GM15510 (cell line): ENCODE data around the gene MYO1D.

ENCODE experiments used
- POLR2A ChIP-seq: IDR thresholded peaks from 3 replicates; pipeline ENCODE4 v1.6.1; 2011; ENCODE audit warnings: borderline replicate concordance; ENCODE audit not compliant: insufficient read length; ENCODE audit errors: extremely low read depth

Gene MYO1D

DNA sequence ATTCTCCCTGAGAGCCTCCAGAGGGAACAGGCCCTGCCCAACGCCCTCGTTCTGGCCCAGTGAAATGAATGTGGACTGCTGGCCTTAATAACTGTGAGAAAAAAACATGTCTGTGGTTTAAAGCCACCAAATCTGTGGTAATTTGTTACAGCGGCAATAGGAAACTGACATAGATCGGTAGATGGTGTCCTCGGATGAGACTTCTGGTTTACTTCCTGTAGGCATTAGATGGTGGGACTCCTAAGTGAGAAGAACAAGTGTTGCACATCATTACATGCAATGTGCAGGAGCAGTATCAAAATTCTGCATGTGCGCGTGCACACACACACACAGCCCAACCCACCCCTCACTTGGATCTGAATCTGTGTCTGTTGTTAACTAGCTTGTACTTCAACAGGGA is 348.1 kb downstream of the MYO1D start:
- TF ChIP-seq POLR2A: no peak

DNA sequence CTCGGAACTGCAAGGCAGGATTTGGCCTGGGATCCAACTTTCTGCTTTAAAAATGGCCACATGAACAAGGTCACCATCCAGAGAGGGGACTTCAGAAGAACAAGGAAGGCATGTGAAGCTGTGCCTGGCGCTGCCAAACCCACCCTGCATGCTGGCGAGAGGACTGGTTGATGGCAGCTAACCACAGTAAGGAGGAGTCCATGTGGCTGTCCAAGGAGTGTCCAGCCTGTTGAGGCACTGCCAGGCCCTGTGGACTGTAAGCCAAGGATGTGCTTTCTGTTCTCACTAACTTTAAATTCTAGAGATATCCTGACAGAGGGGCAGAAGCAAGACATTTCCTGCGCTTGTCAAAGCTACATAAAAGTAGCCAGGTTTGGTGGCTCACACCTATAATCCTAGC is 349.8 kb downstream of the MYO1D start:
- TF ChIP-seq POLR2A: no peak

DNA sequence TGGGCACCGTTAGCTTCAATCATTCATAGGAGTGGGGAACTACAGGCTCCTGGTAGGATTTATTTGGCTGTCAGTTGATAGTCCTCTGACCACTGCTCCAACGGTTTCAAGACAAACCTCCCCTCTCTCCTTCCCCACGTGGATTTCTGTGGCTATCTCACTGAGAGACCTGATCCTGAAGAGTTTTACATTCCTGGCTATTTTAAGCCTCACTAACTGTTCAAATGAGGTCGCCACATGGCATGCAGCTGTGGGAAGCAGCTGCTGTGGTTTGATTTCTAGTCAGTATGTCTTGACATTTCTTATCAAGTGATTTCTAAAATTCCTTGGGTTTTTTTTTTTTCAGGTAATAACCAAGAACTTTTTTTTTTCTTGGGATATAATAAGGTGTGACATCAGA is 351.8 kb downstream of the MYO1D start:
- no peak for TF ChIP-seq POLR2A

DNA sequence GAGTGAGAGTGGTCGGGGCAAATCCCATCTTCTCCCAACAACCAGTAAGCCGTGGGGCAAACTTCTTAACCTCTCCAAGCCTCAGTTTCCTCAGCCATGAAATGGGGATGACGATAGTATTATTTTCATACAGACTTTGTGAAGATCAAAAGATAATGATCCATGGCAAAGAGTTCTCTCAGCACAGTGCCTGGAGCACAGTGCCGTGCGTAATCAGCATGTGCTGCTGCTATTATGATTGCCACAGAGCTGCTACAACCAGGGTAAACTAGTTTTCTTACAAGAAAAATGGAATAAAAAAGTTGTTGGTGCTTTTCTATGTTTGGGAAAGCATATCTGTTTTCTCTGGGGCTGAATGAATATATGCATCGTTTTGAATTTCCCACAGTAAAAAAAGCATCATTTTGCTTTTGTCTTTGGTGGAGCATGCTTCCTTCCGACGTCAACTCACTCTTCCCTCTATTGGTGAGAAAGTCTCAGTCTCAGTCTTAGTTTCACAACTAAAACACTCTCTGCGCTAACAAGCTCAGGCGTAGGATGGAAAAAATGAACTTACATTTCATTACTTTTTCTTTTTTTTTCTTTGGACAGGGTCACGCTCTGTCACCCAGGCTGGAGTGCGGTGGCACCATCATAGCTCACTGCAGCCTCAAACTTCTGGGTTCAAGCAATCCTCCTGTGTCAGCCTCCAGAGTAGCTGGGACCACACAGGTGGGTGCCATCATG is 352.9 kb downstream of the MYO1D start:
- no peak for TF ChIP-seq POLR2A

DNA sequence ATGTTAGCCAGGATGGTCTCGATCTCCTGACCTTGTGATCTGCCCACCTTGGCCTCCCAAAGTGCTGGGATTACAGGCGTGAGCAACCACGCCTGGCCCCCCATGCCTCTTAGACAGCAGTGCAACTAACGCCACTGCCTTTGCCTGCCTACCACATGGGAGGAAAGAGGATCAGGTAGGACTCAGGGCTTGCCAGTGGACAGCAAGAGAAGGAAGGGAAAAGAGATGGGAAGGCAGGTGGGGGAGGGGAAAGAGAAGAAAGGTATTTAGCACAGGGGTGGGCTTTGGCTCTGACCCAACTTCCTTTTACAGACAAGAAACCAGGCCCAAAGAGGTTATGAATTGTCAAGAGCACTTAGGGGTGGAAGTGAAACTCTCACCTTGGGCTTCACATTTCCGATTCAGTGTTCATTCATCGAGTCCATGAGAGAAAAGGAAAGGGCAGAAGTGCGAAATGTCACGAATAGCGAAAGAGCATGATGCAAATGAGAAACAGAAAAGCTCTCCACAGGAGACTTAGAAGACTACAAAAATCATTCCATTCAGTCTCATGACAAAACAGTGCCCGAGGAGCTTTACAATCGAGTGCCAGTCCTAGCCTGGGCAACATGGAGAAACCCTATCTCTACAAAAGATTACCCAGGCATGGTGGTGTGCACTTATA is 353.8 kb downstream of the MYO1D start:
- peak; percentile 22 for TF ChIP-seq POLR2A

DNA sequence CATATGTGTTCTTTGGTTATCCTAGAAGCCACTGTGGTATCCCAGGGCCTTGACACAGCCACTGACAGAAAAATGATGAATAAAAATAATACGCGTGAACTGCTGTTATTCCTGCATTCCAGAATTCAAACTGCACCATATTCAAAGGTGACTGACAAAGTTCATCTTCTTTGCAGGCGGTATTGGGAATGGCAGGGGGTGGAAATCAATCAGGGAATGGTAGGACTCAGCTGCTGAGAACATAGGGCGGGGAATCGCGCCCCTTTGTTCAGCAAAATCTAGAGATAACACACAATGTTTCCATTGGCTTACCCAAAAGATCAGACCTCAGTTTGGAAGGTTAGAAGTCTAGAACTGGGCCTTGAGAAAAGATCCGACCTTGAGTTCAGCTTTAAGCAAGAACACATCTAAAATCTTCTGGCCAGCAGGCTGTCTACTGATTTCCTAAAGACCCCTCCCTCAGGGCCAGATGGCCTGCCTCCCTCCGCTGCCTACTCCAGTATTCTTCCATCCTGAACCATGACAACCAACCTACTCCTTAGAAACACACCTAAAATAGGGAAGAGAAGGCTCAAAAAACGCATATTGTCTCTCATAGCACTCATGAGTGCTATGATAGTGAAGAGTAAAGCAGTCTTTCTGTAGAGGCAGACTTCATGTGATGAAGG is 356.1 kb downstream of the MYO1D start:
- TF ChIP-seq POLR2A: no peak

DNA sequence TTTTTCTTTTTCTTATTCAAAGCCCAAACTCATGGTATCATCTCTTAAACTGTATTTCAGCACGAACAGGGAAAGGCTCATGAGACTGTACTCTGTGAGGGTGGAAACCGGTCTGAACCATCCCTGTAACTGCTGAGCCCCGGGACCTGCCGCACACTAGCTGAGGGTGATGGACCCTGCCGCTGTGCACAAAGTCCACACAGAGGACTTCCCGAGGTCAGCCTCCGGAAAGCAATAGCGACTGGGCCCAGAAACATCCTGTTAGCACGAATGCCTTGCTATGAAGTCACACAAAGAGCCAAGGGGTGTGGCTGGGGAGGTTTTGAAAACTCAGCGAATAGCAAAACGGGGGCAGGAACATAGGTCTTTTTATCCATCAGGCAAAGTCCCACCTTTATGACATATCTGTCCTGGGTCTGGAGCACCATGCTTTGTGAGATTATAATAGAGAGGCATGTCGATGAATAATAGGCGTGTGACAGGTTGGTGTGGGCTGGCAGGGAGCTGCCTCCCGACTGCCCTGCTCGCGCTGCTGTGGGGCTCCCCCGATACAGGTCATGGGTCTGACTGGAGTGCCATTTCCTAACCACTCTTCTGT is 356.7 kb downstream of the MYO1D start:
- TF ChIP-seq POLR2A: peak; percentile 62

DNA sequence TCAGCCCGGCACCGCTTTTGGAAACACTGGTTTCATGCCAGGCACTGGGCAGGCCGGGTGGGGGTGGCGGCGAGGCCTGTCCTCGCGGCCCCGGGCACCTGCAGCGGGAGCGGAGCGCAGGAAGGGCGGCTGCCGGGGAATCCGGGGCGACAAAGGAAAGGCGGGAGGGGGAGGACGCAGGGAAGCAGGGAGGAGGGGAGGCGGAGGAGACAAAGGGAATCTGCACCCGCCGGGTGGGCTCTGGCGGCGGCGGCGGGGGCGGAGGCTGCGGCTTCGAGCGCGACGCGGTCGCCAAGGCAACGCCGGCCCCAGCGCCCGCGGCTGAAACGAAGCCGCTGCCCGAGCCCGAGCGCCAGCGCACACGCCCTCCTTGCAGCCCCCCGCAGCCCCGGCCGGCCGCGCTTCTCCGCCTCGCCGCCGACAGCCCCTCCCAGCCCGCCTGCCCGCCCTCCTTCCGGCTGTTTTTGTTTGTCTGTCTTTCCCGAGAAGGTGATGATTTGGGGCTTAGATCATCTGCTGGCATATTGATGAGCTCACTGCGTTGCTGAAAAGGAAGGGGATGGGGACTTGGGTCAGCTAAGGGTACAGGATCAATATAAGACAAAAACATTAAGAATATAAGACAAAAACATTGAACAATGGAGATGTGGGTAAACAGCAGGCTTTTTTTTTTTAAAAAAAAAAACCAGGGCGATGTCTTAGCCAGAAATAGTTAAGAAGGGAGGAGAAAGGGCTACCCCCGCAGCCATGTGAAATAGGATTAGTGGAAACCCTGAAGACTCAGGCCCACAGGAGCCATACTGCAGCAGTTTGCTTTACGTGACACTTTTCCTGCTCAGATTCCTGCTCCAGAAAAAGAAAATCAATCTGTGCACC is 357.5 kb downstream of the MYO1D start:
- peak; percentile 17 for TF ChIP-seq POLR2A

DNA sequence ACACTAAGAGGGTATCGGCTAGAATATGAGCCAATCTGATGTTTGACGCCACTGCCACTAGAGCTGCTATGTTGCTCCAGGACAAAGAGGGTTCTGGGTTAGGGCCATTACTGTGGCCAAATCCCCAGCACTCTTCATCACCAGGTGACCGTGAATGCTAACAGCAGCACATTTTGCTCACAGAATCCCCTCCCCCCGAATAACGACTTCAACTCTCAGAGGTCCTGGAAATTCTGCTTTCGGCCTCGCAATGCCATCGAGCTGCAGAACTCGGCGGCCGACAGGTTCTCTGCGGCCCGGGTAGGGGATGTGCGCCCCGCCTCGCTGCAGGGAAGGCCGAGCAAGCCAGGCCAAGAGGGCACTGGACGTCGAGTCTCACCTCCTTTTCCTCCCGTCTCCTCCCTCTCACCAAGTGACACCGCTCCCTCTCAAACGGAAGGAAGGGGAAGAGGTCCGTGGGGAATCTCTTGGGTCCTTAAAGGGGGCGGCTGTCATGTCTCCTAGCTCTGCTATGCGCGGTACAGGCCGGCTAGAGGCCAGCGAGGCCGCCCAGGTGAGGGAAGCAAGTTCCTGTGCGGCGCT is 358.2 kb downstream of the MYO1D start:
- TF ChIP-seq POLR2A: no peak

DNA sequence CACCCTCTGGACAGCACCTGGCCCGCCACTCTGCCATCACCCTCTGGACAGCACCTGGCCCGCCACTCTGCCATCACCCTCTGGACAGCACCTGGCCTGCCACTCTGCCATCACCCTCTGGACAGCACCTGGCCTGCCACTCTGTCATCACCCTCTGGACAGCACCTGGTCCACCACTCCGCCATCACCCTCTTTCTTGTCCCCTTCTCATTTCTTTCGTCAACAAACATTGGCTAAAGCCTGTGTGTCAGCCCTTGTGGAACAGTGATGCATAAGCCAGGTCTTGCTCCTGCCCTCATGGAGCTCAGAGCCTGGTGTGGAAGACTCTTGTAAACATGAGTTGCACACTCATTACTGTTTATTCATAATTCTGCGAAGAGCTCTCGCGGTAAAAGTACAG is 358.9 kb downstream of the MYO1D start:
- TF ChIP-seq POLR2A: no peak

DNA sequence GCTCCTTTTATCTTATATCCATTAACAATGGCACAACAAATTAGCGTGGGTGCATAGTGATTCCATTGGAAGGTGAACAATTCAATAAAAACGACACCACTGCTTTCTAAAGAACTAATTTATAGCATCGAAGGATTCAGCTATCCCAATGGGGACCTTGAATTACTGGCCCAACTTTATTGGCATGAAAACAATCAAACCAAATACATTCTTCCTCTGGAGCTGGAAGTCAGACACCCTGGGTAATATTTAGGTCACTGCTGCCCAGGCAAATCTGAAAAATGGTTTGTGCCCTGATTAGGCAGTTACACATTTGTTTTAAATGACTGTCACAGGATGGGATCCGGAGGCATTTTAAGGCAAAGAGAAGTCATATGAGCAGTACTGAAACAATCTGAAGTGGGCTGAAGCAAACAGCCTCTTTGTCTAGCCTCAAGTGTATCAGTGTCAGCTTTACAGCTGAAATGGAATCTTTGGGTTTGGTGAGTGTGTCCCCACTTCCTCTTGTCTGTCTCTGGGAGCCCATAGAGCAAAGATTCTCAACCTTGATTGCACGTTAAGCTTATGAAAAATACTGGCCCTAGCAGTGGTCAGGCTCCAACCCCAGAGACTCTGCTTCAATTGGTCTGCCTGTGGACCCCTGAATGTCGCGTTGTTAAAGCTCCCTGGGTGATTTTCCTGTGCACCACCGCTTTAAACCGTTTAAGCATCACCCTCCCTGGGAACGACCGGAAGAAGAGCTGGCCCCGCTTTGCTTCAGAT is 359.8 kb downstream of the MYO1D start:
- TF ChIP-seq POLR2A: peak; percentile 17

DNA sequence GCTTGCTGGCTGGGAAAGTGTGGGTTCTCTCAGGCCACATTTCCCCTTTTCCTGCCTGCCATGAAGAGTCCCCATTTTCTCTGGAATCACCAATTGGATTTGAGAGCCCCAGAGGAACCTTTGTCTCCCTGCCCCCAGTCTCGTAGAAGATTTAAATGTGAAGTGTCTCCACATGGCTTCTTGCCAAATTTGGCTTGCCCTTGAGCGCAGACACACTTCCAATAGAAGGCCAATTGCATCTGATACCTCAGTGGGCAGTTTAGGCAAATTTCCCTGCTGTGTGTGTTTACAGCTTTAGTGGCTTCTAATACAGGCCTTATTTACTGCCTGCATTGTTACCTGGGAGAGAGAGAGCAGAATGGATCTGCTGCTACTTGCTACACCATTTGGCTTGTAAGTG is 360.5 kb downstream of the MYO1D start:
- no peak for TF ChIP-seq POLR2A

DNA sequence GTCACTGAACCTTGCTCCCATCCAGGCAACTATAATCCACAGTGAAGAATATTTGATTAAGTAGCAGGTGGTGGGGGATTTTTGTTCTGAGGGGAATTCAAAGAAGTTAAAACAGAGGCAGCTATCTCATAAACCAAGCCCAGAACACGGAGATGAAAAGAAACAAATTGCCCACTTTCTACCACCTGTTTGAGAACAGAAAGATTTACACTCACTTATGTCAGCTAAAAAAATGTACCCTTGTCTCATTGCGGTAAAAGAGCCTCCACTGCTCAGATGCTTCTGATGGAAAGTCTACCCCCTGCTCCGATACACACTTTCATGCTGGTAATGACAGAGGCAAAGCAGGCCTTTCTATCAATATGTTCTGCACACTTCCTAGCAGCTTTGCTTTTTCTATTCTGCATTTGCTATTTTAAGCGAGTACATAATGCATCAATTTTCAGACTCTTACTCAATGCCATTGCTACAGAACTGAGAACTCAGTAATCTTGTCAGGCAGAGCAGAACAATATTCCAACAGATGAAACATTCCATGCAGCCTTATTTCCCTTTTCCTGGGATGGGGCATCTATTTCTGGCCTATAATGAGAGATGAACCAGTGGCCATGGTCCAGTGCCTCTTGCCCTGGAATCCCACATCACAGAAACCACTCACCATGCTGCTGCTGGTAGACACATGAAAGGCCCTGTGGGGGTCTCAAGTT is 361.1 kb downstream of the MYO1D start:
- TF ChIP-seq POLR2A: no peak
